ENCODE measurements around the gene INHBA. TPM values are rescaled to one million over a fixed set of nuclear protein-coding genes. Genes with fewer than 3 reads are reported as not detected.

INHBA gene
- total RNA-seq (4.1 and 15.0 TPM in 2 replicates), polyA plus RNA-seq (19.4 and 108 TPM in 2 replicates), polyA minus RNA-seq (ENCODE audit: low replicate concordance) (54.1 and 277 TPM in 2 replicates)
- polyA plus RNA-seq (2012): 25.5 and 155 TPM in 2 replicates

DNA sequence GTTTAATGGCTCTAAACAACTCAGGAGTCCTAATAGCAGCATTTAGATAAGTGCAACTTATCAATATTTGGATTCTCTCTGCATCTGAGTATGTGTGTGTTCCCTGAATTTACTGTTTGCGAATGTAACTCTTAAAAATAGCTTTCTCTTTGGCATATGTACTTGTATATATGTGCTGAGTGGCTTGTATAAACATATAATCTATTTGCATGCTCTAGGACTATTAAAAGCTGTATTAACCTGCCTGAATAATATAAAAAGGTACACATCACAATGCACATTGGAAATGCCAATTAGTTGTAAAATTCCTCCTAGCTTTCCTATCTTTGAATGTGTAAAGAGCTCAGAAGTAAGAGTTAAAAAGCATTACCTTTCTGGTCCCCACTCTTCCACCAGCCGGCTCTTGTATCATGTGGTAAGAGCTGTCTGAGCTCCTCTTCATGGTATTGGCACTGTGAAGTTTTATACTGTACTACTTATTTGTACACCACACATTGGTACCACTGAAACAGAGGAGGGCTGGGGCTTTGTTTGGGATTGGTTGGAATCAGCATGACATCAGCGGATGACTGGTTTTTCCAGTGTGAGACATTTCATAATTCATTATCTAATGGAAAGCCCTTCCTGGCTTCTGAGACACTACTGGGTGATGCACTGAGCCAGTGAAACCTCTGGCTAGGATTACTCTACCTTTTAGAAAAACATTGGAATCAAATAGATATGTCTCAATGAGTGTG is at the start of gene INHBA:
TSS of gene INHBA (minus strand) at position 456 of the 737 bp plus-strand sequence. CDS start 2,716 bp downstream, outside the sequence.
- Histone ChIP-seq H2AFZ (ENCODE audit: low read length) (no peak within 1 kb of the TSS), H3K27me3 (ENCODE audit: control insufficient read depth, insufficient read depth, low read length) (no peaks in the 10 kb centered on the region), H3K4me2 (ENCODE audit: extremely low read depth, insufficient read depth, low read length) (peak within 1 kb of the TSS; percentile 79), H3K79me2 (ENCODE audit: control insufficient read depth, insufficient read depth, low read length) (peaks cover 68% of the 10 kb centered on the region), H3K9me3 (ENCODE audit: control insufficient read depth, insufficient read depth, low read depth, low read length) (no peaks in the 10 kb centered on the region), H4K20me1 (ENCODE audit: control insufficient read depth, extremely low read depth, insufficient read depth, low read length) (no peaks in the 10 kb centered on the region), H3K4me1 (ENCODE audit: control insufficient read depth, extremely low read depth, insufficient read depth, low read length) (peaks cover 15% of the 10 kb centered on the region), H3K36me3 (ENCODE audit: control insufficient read depth, insufficient read depth, low read length) (no peaks in the 10 kb centered on the region), H3K4me3 (replicated peaks in 1 of 4; ENCODE audit: control extremely low read depth in 1 of 4, insufficient read depth in 1 of 4, low read depth in 3 of 4, low read length in 4 of 4) (peak within 1 kb of the TSS; percentile 81 to 88 (median 86)), H3K27ac (ENCODE audit: insufficient read depth, low read length) (peak within 1 kb of the TSS; percentile 88), H3K9ac (ENCODE audit: insufficient read depth, low read length) (peak within 1 kb of the TSS; percentile 66)
- peak; percentile 88 to 96 for DNase-seq (ENCODE audit: low read depth in 2 of 2)
- TF ChIP-seq, protein P1, sequence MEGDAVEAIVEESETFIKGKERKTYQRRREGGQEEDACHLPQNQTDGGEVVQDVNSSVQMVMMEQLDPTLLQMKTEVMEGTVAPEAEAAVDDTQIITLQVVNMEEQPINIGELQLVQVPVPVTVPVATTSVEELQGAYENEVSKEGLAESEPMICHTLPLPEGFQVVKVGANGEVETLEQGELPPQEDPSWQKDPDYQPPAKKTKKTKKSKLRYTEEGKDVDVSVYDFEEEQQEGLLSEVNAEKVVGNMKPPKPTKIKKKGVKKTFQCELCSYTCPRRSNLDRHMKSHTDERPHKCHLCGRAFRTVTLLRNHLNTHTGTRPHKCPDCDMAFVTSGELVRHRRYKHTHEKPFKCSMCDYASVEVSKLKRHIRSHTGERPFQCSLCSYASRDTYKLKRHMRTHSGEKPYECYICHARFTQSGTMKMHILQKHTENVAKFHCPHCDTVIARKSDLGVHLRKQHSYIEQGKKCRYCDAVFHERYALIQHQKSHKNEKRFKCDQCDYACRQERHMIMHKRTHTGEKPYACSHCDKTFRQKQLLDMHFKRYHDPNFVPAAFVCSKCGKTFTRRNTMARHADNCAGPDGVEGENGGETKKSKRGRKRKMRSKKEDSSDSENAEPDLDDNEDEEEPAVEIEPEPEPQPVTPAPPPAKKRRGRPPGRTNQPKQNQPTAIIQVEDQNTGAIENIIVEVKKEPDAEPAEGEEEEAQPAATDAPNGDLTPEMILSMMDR (conservative IDR thresholded peaks at IDR 0.05 in 1 of 2, IDR thresholded peaks at IDR 0.05 in 1 of 2; ENCODE audit: low read depth in 1 of 2, low read length in 2 of 2): no peak
- TF ChIP-seq EZH2 (IDR thresholded peaks at IDR 0.05; ENCODE audit: low read length, missing control alignments): no peak

DNA sequence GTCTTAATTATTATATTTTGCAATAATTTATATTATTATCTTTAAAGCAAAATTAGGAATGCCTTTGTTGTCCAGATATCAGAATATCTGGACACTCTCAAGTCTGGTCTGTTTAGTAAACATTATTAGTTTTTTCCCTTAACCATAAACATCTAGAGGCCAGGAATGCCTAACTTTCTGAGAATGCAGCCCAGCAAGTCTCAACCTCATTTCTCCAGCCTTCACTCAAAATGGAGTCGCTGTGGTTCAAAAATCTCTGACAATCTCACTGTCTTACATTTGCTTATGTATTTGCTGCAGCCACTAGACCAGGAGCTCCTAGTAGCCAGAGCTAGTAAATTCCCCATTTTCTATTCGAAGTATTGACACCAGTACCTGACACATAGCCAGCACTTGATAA is 49.7 kb upstream of the INHBA start:
- Histone ChIP-seq H3K27me3 (ENCODE audit: control insufficient read depth, insufficient read depth, low read length) (no peaks in the 10 kb centered on the region), H3K9ac (ENCODE audit: insufficient read depth, low read length) (no peak overlapping the region), H4K20me1 (ENCODE audit: control insufficient read depth, extremely low read depth, insufficient read depth, low read length) (no peaks in the 10 kb centered on the region), H3K27ac (ENCODE audit: insufficient read depth, low read length) (no peak overlapping the region), H3K9me3 (ENCODE audit: control insufficient read depth, insufficient read depth, low read depth, low read length) (no peaks in the 10 kb centered on the region), H3K36me3 (ENCODE audit: control insufficient read depth, insufficient read depth, low read length) (no peaks in the 10 kb centered on the region), H3K4me1 (ENCODE audit: control insufficient read depth, extremely low read depth, insufficient read depth, low read length) (no peaks in the 10 kb centered on the region), H3K79me2 (ENCODE audit: control insufficient read depth, insufficient read depth, low read length) (no peaks in the 10 kb centered on the region), H3K4me3 (replicated peaks in 1 of 4; ENCODE audit: control extremely low read depth in 1 of 4, insufficient read depth in 1 of 4, low read depth in 3 of 4, low read length in 4 of 4) (no peak overlapping the region), H2AFZ (ENCODE audit: low read length) (no peak overlapping the region), H3K4me2 (ENCODE audit: extremely low read depth, insufficient read depth, low read length) (no peak overlapping the region)
- TF ChIP-seq, protein P1 (conservative IDR thresholded peaks at IDR 0.05 in 1 of 2, IDR thresholded peaks at IDR 0.05 in 1 of 2; ENCODE audit: low read depth in 1 of 2, low read length in 2 of 2): no peak
- no peak for TF ChIP-seq EZH2 (IDR thresholded peaks at IDR 0.05; ENCODE audit: low read length, missing control alignments)
- no peak for DNase-seq (ENCODE audit: low read depth in 2 of 2)

DNA sequence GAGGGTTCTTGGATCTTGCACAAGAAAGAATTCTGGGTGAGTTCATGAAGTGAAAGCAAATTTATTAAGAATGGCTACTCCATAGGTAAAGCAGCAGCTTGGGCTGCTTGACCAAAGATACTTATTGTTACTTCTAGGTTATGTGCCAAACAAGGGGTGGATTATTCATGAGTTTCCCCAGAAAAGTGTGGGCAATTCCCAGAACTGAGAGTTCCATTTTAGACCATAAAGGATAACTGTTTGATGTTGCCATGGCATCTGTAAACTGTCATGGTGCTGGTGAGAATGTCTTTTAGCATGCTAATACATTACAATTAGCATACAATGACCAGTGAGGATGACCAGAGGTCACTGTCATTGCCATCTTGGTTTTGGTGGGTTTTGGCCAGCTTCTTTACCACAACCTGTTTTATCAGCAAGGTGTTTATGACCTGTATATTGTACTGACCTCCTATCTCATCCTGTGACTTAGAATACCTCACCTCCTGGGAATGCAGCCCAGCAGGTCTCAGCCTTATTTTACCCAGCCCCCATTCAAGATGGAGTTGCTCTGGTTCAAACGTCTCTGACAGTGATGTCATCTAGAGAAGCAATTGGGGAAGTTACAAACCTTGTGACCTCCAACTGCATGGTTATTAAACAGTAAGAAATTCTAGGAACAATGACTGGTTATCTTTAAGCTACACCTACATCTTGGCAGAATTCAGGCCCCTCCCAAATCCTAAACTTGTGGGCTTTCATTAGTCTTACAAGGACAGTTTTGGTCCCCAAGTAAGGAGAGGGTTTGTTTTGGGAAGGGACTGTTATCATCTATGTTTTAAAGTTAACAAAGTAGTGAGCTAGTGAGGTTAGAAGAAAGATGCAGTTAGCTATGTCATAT is 48.0 kb upstream of the INHBA start:
- H3K4me2 ChIP-seq (ENCODE audit: extremely low read depth, insufficient read depth, low read length): no peak overlapping the region
- no peaks in the 10 kb centered on the region for H3K4me1 ChIP-seq (ENCODE audit: control insufficient read depth, extremely low read depth, insufficient read depth, low read length)
- no peak overlapping the region for H2AFZ ChIP-seq (ENCODE audit: low read length)
- no peak for DNase-seq (ENCODE audit: low read depth in 2 of 2)
- H4K20me1 ChIP-seq (ENCODE audit: control insufficient read depth, extremely low read depth, insufficient read depth, low read length): no peaks in the 10 kb centered on the region
- TF ChIP-seq EZH2 (IDR thresholded peaks at IDR 0.05; ENCODE audit: low read length, missing control alignments): no peak
- TF ChIP-seq, protein P1 (conservative IDR thresholded peaks at IDR 0.05 in 1 of 2, IDR thresholded peaks at IDR 0.05 in 1 of 2; ENCODE audit: low read depth in 1 of 2, low read length in 2 of 2): no peak
- H3K9me3 ChIP-seq (ENCODE audit: control insufficient read depth, insufficient read depth, low read depth, low read length): no peaks in the 10 kb centered on the region
- no peak overlapping the region for H3K27ac ChIP-seq (ENCODE audit: insufficient read depth, low read length)
- H3K27me3 ChIP-seq (ENCODE audit: control insufficient read depth, insufficient read depth, low read length): no peaks in the 10 kb centered on the region
- no peak overlapping the region for H3K4me3 ChIP-seq (replicated peaks in 1 of 4; ENCODE audit: control extremely low read depth in 1 of 4, insufficient read depth in 1 of 4, low read depth in 3 of 4, low read length in 4 of 4)
- H3K36me3 ChIP-seq (ENCODE audit: control insufficient read depth, insufficient read depth, low read length): no peaks in the 10 kb centered on the region
- H3K9ac ChIP-seq (ENCODE audit: insufficient read depth, low read length): no peak overlapping the region
- no peaks in the 10 kb centered on the region for H3K79me2 ChIP-seq (ENCODE audit: control insufficient read depth, insufficient read depth, low read length)
